A549 (cell line): Measurements from ENCODE around the gene GLS. TPM values are rescaled to one million over a fixed set of nuclear protein-coding genes. Genes with fewer than 3 reads are reported as not detected.

Experiments
- ATAC-seq, 2 experiments: fragments of 200-7000 bp in 1 of 2; fragments of >200 bp in 1 of 2; cut with Nextera tagmentation in 1 of 2; cut with Tn5 transposase in 1 of 2; 3 replicates each; pipeline versions ENCODE4 v1.8.0 to v1.9.1; 2018 to 2020; ENCODE audit warnings: mild to moderate bottlenecking in 1 of 2, moderate library complexity in 1 of 2
- CTCF ChIA-PET: fragments of 300-600 bp; sonication (Branson Sonifier 250); formaldehyde crosslinking; extraction: SDS; loops from one replicate; lab custom pipeline; 2021; ENCODE audit warnings: antibody characterized with exemption, inconsistent platforms; lab: Yijun Ruan, JAX
- POLR2A ChIA-PET: fragments of 350-600 bp; formaldehyde crosslinking; extraction: SDS; loops from one replicate; lab custom pipeline; 2021; ENCODE audit warnings: antibody characterized with exemption, inconsistent platforms; lab: Yijun Ruan, JAX
- DNase-seq, 2 experiments: peaks; one replicate each; pipeline versions ENCODE4 v3.0.0 to v3.0.0-alpha.2; 2011 to 2016; ENCODE audit warnings: low read depth in 1 of 2, low spot score in 1 of 2
- FAIRE-seq: peaks from 2 replicates; lab custom pipeline; 2011; peaks lifted over from hg19 to GRCh38; lab: Jason Lieb, UNC
- H3K27ac ChIP-seq, 2 experiments: fragments of >200 bp; sonication (Bioruptor Twin); formaldehyde crosslinking; 3 replicates each; pipeline ENCODE4 v1.5.1; 2016 to 2017
- H3K4me1 ChIP-seq: fragments of >200 bp; sonication (Bioruptor Twin); formaldehyde crosslinking; 3 replicates; pipeline ENCODE4 v1.6.1; 2016
- H3K4me2 ChIP-seq: fragments of >200 bp; sonication (Bioruptor Twin); formaldehyde crosslinking; 3 replicates; pipeline ENCODE4 v1.6.1; 2016
- H3K4me3 ChIP-seq: fragments of >200 bp; sonication (Bioruptor Twin); formaldehyde crosslinking; 3 replicates; pipeline ENCODE4 v1.5.1; 2016
- H3K9me3 ChIP-seq: fragments of >200 bp; sonication (Bioruptor Twin); formaldehyde crosslinking; 3 replicates; pipeline ENCODE4 v1.6.1; 2016
- BCL3 ChIP-seq: fragments of >200 bp; sonication (Bioruptor Twin); formaldehyde crosslinking; IDR thresholded peaks from 3 replicates; pipeline ENCODE4 v1.6.1; 2016
- BHLHE40 ChIP-seq: IDR thresholded peaks from 2 replicates; pipeline ENCODE4 v1.6.1; 2012; ENCODE audit warnings: low read depth, low read length, inconsistent platforms
- CBX2 ChIP-seq: fragments of 200-600 bp; sonication (generic); IDR thresholded peaks from 2 replicates; pipeline ENCODE4 v1.6.1; 2016; ENCODE audit warnings: low read depth, mild to moderate bottlenecking, borderline replicate concordance
- CHD4 ChIP-seq: fragments of 200-600 bp; sonication (generic); IDR thresholded peaks from 2 replicates; pipeline ENCODE4 v1.6.1; 2016; ENCODE audit warnings: antibody characterized with exemption, mild to moderate bottlenecking, borderline replicate concordance
- EHF ChIP-seq: fragments of 250-450 bp; sonication (Bioruptor Pico); IDR thresholded peaks from 2 replicates; pipeline ENCODE4 v1.5.0; 2020; ENCODE audit warnings: mild to moderate bottlenecking
- EHMT2 ChIP-seq: fragments of 200-600 bp; sonication (generic); IDR thresholded peaks from 2 replicates; pipeline ENCODE4 v1.6.1; 2016; ENCODE audit warnings: antibody characterized with exemption, low read depth, mild to moderate bottlenecking, moderate library complexity
- ESRRA ChIP-seq: fragments of 150-350 bp; IDR thresholded peaks from 2 replicates; pipeline ENCODE4 v1.6.1; 2014; ENCODE audit warnings: mild to moderate bottlenecking, low read length, borderline replicate concordance
- FOSL2 ChIP-seq, 2 experiments: fragments of 450-650 bp in 1 of 2; fragments of >200 bp in 1 of 2; sonication (Bioruptor Twin) in 1 of 2; formaldehyde crosslinking; IDR thresholded peaks; 2 replicates each; pipeline versions ENCODE4 v1.5.0 to v1.6.1; 2016 to 2020; ENCODE audit warnings: mild to moderate bottlenecking in 1 of 2, moderate library complexity in 1 of 2
- FOXS1 ChIP-seq: fragments of 250-450 bp; sonication (Bioruptor Pico); IDR thresholded peaks from 2 replicates; pipeline ENCODE4 v1.5.0; 2020; ENCODE audit warnings: mild to moderate bottlenecking, moderate library complexity
- GATA3 ChIP-seq: IDR thresholded peaks from 2 replicates; pipeline ENCODE4 v1.6.1; 2012; ENCODE audit warnings: borderline replicate concordance
- HES2 ChIP-seq: fragments of >200 bp; sonication (Bioruptor Twin); formaldehyde crosslinking; IDR thresholded peaks from 2 replicates; pipeline ENCODE4 v1.6.1; 2016
- HEYL ChIP-seq: fragments of 250-450 bp; sonication (Bioruptor Pico); IDR thresholded peaks from 2 replicates; pipeline ENCODE4 v1.8.0; 2021; ENCODE audit warnings: mild to moderate bottlenecking, moderate library complexity
- HOXB13 ChIP-seq: fragments of 250-450 bp; sonication (Bioruptor Pico); IDR thresholded peaks from 2 replicates; pipeline ENCODE4 v1.5.0; 2020; ENCODE audit warnings: low read depth, mild to moderate bottlenecking, moderate library complexity
- HOXB5 ChIP-seq: fragments of 250-450 bp; sonication (Bioruptor Pico); IDR thresholded peaks from 2 replicates; pipeline ENCODE4 v1.5.0; 2020; ENCODE audit warnings: mild to moderate bottlenecking, moderate library complexity
- JUN ChIP-seq, 2 experiments: fragments of >200 bp; sonication (Bioruptor Twin); formaldehyde crosslinking; IDR thresholded peaks; 2 replicates in 1 of 2; 3 replicates in 1 of 2; pipeline ENCODE4 v1.6.1; 2016 to 2017
- KDM1A ChIP-seq: fragments of 200-600 bp; sonication (generic); IDR thresholded peaks from 2 replicates; pipeline ENCODE4 v1.6.1; 2016; ENCODE audit warnings: low read depth, mild to moderate bottlenecking
- MAFK ChIP-seq: fragments of 450-650 bp; IDR thresholded peaks from 2 replicates; pipeline ENCODE4 v1.6.1; 2014; ENCODE audit not compliant: partially characterized antibody
- MAX ChIP-seq: IDR thresholded peaks from 2 replicates; pipeline ENCODE4 v1.6.1; 2012
- NFE2L2 ChIP-seq: fragments of 150-350 bp; conservative IDR thresholded peaks from 2 replicates; pipeline ENCODE4 v1.6.1; 2014; ENCODE audit warnings: low read length
- NPAS2 ChIP-seq: fragments of 250-450 bp; sonication (Bioruptor Pico); IDR thresholded peaks from 2 replicates; pipeline ENCODE4 v1.8.0; 2022; ENCODE audit warnings: mild to moderate bottlenecking, moderate library complexity, borderline replicate concordance
- PHF8 ChIP-seq: fragments of 200-600 bp; sonication (generic); IDR thresholded peaks from 2 replicates; pipeline ENCODE4 v1.6.1; 2016; ENCODE audit warnings: low read depth, mild to moderate bottlenecking, antibody characterized with exemption, moderate library complexity, borderline replicate concordance
- RAD21 ChIP-seq, 2 experiments: fragments of >200 bp in 1 of 2; sonication (Bioruptor Twin) in 1 of 2; formaldehyde crosslinking in 1 of 2; IDR thresholded peaks in 1 of 2; conservative IDR thresholded peaks in 1 of 2; 2 replicates in 1 of 2; 3 replicates in 1 of 2; pipeline ENCODE4 v1.6.1; 2012 to 2018; ENCODE audit warnings: inconsistent platforms in 1 of 2
- RCOR1 ChIP-seq: fragments of 150-350 bp; IDR thresholded peaks from 2 replicates; pipeline ENCODE4 v1.6.1; 2014; ENCODE audit warnings: antibody characterized with exemption, low read length, low read depth
- TP53 ChIP-seq: fragments of 250-450 bp; sonication (Bioruptor Pico); IDR thresholded peaks from 2 replicates; pipeline ENCODE4 v1.5.0; 2021; ENCODE audit warnings: mild to moderate bottlenecking, moderate library complexity
- USF2 ChIP-seq: fragments of 450-650 bp; IDR thresholded peaks from 2 replicates; pipeline ENCODE4 v1.6.1; 2014; ENCODE audit warnings: antibody characterized with exemption
- ZFP36 ChIP-seq: fragments of 450-650 bp; IDR thresholded peaks from 2 replicates; pipeline ENCODE4 v1.6.1; 2014; ENCODE audit warnings: borderline replicate concordance; ENCODE audit not compliant: partially characterized antibody
- ZNF302 ChIP-seq: fragments of 250-450 bp; sonication (Bioruptor Pico); IDR thresholded peaks from 2 replicates; pipeline ENCODE4 v1.9.0; 2021; ENCODE audit warnings: inconsistent platforms, mild to moderate bottlenecking, moderate library complexity
- WGBS: methylation state at CpG from one replicate; pipeline ENCODE4 v1.1.6; 2017; ENCODE audit errors: missing lambda C conversion rate; 5-methylcytosine and 5-hydroxymethylcytosine counted together
- polyA plus RNA-seq, 4 experiments: library from polyadenylated mRNA; depleted of rRNA in 3 of 4; stranded (reverse); fragments of >200 nt; fragmentation: RNase III in 1 of 4; extraction: RNeasy Plus Mini Kit Qiagen cat#74134 plus additional on column Dnase treatment in 1 of 4; gene quantifications; 2 replicates in 3 of 4; 3 replicates in 1 of 4; pipeline ENCODE4 v1.2.3, GENCODE V29; 2011 to 2017
- TF ChIP-seq, protein P1 (sequence below): IDR thresholded peaks from 2 replicates; pipeline ENCODE4 v1.6.1; 2012; ENCODE audit warnings: low read depth, borderline replicate concordance

Gene GLS
- polyA plus RNA-seq, 2 of the 4 experiments (the other 2 are of a cell fraction) = 269 to 321 TPM

DNA sequence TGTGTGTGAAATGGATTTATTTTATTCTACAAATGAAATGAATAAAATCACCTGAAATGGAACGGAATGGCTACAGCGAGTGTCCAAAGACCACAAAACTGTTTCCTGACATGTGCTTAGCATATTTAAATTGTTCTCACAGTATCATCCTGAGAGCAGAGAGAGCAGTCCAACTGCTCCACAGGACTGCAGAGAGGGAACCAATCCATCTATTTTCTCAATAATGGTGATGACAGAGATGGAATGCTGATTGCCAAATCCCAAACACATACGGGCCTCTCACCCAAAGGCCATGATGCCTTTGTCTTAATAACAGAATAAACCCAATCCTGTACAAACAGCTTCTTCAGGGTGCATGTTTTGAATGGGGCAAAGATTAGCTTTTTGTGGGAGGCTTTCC is 92.2 kb downstream of the GLS start:
- TF ChIP-seq, protein P1, sequence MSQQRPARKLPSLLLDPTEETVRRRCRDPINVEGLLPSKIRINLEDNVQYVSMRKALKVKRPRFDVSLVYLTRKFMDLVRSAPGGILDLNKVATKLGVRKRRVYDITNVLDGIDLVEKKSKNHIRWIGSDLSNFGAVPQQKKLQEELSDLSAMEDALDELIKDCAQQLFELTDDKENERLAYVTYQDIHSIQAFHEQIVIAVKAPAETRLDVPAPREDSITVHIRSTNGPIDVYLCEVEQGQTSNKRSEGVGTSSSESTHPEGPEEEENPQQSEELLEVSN = no peak
- TF ChIP-seq ZNF302 (CRISPR knock-in tag) (no peak), PHF8 (no peak), EHMT2 (no peak), FOXS1 (CRISPR knock-in tag) (no peak), BHLHE40 (no peak), TP53 (no peak), BCL3 (no peak), NPAS2 (no peak), ZFP36 (no peak), HEYL (no peak), MAFK (no peak), HES2 (no peak), KDM1A (no peak), EHF (CRISPR knock-in tag) (no peak), GATA3 (no peak)
- DNase-seq = no peak
- Histone ChIP-seq H3K4me1 (no peaks in the 10 kb centered on the region), H3K4me2 (no peak overlapping the region), H3K27ac (no peak overlapping the region), H3K9me3 (no peaks in the 10 kb centered on the region), H3K4me3 (no peak overlapping the region)
- no peak for FAIRE-seq
- ChIA-PET POLR2A (no interaction called here), CTCF (no interaction called here)
- no peak for ATAC-seq
- 77% methylated on average over 3 of the region's 3 CpGs for WGBS

DNA sequence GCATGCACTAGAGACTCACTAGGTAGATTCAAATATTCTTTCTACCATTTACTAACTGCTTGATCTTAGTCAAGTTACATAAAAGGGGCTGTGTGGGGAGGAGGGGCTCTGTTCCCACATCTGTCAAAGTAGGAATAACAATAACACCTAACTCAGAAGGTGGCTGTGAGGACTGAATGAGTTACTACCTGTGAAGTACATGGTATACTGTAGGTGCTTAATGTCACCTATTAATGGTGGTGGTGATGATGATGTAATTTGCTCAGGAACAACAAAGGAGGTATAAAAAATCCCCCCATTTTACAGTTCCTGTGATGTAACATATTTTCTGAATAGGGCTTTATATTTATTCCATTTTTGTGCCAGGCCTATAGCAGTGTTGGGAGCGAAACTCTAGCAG is 92.6 kb downstream of the GLS start:
- H3K4me1 ChIP-seq = no peaks in the 10 kb centered on the region
- no peak for ATAC-seq
- no peaks in the 10 kb centered on the region for H3K9me3 ChIP-seq
- 90% methylated on average over 1 of the region's 1 CpG for WGBS
- TF ChIP-seq USF2 = no peak
- no peak for TF ChIP-seq ESRRA
- TF ChIP-seq HOXB13 = no peak
- TF ChIP-seq RAD21 (conservative IDR thresholded peaks at IDR 0.05 in 1 of 2, IDR thresholded peaks at IDR 0.05 in 1 of 2) = no peak
- no peak for TF ChIP-seq FOSL2 (IDR thresholded peaks at IDR 0.05)
- no peak for TF ChIP-seq FOSL2 (CRISPR knock-in tag; IDR thresholded peaks at IDR 0.05)
- no peak for TF ChIP-seq EHF (CRISPR knock-in tag)
- TF ChIP-seq MAFK = no peak
- no peak for TF ChIP-seq BCL3
- no peak for TF ChIP-seq MAX
- no peak for TF ChIP-seq HOXB5 (CRISPR knock-in tag)
- no peak for TF ChIP-seq CHD4
- no peak for TF ChIP-seq TP53
- no peak for TF ChIP-seq NFE2L2
- TF ChIP-seq JUN (IDR thresholded peaks at IDR 0.05) = no peak
- TF ChIP-seq RCOR1 = no peak
- no peak for TF ChIP-seq PHF8
- no peak for TF ChIP-seq CBX2
- no peak overlapping the region for H3K4me2 ChIP-seq
- DNase-seq = no peak
- H3K4me3 ChIP-seq = no peak overlapping the region
- no peak for FAIRE-seq
- ChIA-PET CTCF (no interaction called here), POLR2A (no interaction called here)
- H3K27ac ChIP-seq = no peak overlapping the region
